ENCODE data around the gene PHF23. TPM values are rescaled to one million over a fixed set of nuclear protein-coding genes. Genes with fewer than 3 reads are reported as not detected.
A peak's percentile ranks its signal among the peaks of the same experiment; 100 is the strongest.

PHF23 gene
- total and polyA plus RNA-seq, 2 donors (not counting 1 experiment from before 2014, with no cell fraction given), result 45.4 to 48.7 TPM

- Histone ChIP-seq H3K4me2 (ENCODE audit: extremely low read depth, insufficient read depth, low read length) (peak overlapping the region; percentile 76), H3K36me3 (ENCODE audit: control insufficient read depth, insufficient read depth, low read length) (no peaks in the 10 kb centered on the region), H3K9me3 (ENCODE audit: control insufficient read depth, insufficient read depth, low read depth, low read length) (no peaks in the 10 kb centered on the region), H3K9ac (ENCODE audit: insufficient read depth, low read length) (peak overlapping the region; percentile 72), H2AFZ (ENCODE audit: low read length) (no peak overlapping the region), H3K27me3 (ENCODE audit: control insufficient read depth, insufficient read depth, low read length) (no peaks in the 10 kb centered on the region), H4K20me1 (ENCODE audit: control insufficient read depth, extremely low read depth, insufficient read depth, low read length) (no peaks in the 10 kb centered on the region), H3K4me3 (replicated peaks in 1 of 4; ENCODE audit: control extremely low read depth in 1 of 4, insufficient read depth in 1 of 4, low read depth in 3 of 4, low read length in 4 of 4) (peak overlapping the region; percentile 33 to 78 (median 56)), H3K4me1 (ENCODE audit: control insufficient read depth, extremely low read depth, insufficient read depth, low read length) (peaks cover 10% of the 10 kb centered on the region), H3K79me2 (ENCODE audit: control insufficient read depth, insufficient read depth, low read length) (peaks cover 35% of the 10 kb centered on the region), H3K27ac (ENCODE audit: insufficient read depth, low read length) (peak overlapping the region; percentile 89)
- peak; percentile 26 to 53 for TF ChIP-seq CTCF (conservative IDR thresholded peaks at IDR 0.05 in 1 of 2, IDR thresholded peaks at IDR 0.05 in 1 of 2; ENCODE audit: low read depth in 1 of 2, low read length in 2 of 2)
- TF ChIP-seq EZH2 (IDR thresholded peaks at IDR 0.05; ENCODE audit: low read length, missing control alignments), result no peak
- peak; percentile 77 to 87 for DNase-seq (ENCODE audit: low read depth in 2 of 2)
These were observed 25.4 kb downstream of the PHF23 start for GRCh38 chr17:7213895-7214299.

GRCh38 chr17:7211491-7212273 is 27.6 kb downstream of the PHF23 start:
- Histone ChIP-seq H3K4me2 (ENCODE audit: extremely low read depth, insufficient read depth, low read length) (peak overlapping the region; percentile 40), H3K9me3 (ENCODE audit: control insufficient read depth, insufficient read depth, low read depth, low read length) (no peaks in the 10 kb centered on the region), H3K27ac (ENCODE audit: insufficient read depth, low read length) (no peak overlapping the region), H3K27me3 (ENCODE audit: control insufficient read depth, insufficient read depth, low read length) (no peaks in the 10 kb centered on the region), H4K20me1 (ENCODE audit: control insufficient read depth, extremely low read depth, insufficient read depth, low read length) (no peaks in the 10 kb centered on the region), H3K4me3 (replicated peaks in 1 of 4; ENCODE audit: control extremely low read depth in 1 of 4, insufficient read depth in 1 of 4, low read depth in 3 of 4, low read length in 4 of 4) (peak overlapping the region in 1 of 4 experiments; percentile 37), H3K79me2 (ENCODE audit: control insufficient read depth, insufficient read depth, low read length) (peaks cover 31% of the 10 kb centered on the region), H2AFZ (ENCODE audit: low read length) (no peak overlapping the region), H3K9ac (ENCODE audit: insufficient read depth, low read length) (no peak overlapping the region), H3K36me3 (ENCODE audit: control insufficient read depth, insufficient read depth, low read length) (no peaks in the 10 kb centered on the region), H3K4me1 (ENCODE audit: control insufficient read depth, extremely low read depth, insufficient read depth, low read length) (peaks cover 9% of the 10 kb centered on the region)
- TF ChIP-seq CTCF (conservative IDR thresholded peaks at IDR 0.05 in 1 of 2, IDR thresholded peaks at IDR 0.05 in 1 of 2; ENCODE audit: low read depth in 1 of 2, low read length in 2 of 2) (no peak), EZH2 (IDR thresholded peaks at IDR 0.05; ENCODE audit: low read length, missing control alignments) (no peak)
- no peak for DNase-seq (ENCODE audit: low read depth in 2 of 2)

GRCh38 chr17:7208754-7209460 is 30.4 kb downstream of the PHF23 start:
- Histone ChIP-seq H3K27me3 (ENCODE audit: control insufficient read depth, insufficient read depth, low read length) (no peaks in the 10 kb centered on the region), H4K20me1 (ENCODE audit: control insufficient read depth, extremely low read depth, insufficient read depth, low read length) (no peaks in the 10 kb centered on the region), H2AFZ (ENCODE audit: low read length) (no peak overlapping the region), H3K36me3 (ENCODE audit: control insufficient read depth, insufficient read depth, low read length) (no peaks in the 10 kb centered on the region), H3K4me3 (replicated peaks in 1 of 4; ENCODE audit: control extremely low read depth in 1 of 4, insufficient read depth in 1 of 4, low read depth in 3 of 4, low read length in 4 of 4) (no peak overlapping the region), H3K4me2 (ENCODE audit: extremely low read depth, insufficient read depth, low read length) (no peak overlapping the region), H3K27ac (ENCODE audit: insufficient read depth, low read length) (no peak overlapping the region), H3K4me1 (ENCODE audit: control insufficient read depth, extremely low read depth, insufficient read depth, low read length) (peaks cover 5% of the 10 kb centered on the region), H3K9me3 (ENCODE audit: control insufficient read depth, insufficient read depth, low read depth, low read length) (no peaks in the 10 kb centered on the region), H3K9ac (ENCODE audit: insufficient read depth, low read length) (no peak overlapping the region), H3K79me2 (ENCODE audit: control insufficient read depth, insufficient read depth, low read length) (peaks cover 19% of the 10 kb centered on the region)
- DNase-seq (ENCODE audit: low read depth in 2 of 2), result no peak
- TF ChIP-seq CTCF (conservative IDR thresholded peaks at IDR 0.05 in 1 of 2, IDR thresholded peaks at IDR 0.05 in 1 of 2; ENCODE audit: low read depth in 1 of 2, low read length in 2 of 2) (no peak), EZH2 (IDR thresholded peaks at IDR 0.05; ENCODE audit: low read length, missing control alignments) (no peak)
